Neuron (in vitro differentiated cells): Measurements from ENCODE around the gene CRYBB3.
A peak's percentile ranks its signal among the peaks of the same experiment; 100 is the strongest.
"Not testable (repeated sequence)": the region's sequence is repeated elsewhere in the genome, so short reads cannot be mapped to it uniquely, and the experiment has no call there.

ENCODE experiments used
- H2AFZ ChIP-seq: one replicate; pipeline ENCODE4 v1.6.1; 2013; ENCODE audit warnings: low read depth, mild to moderate bottlenecking, inconsistent platforms, low read length, moderate library complexity
- H3K27me3 ChIP-seq: one replicate; pipeline ENCODE4 v1.6.1; 2013; ENCODE audit warnings: low read length; ENCODE audit not compliant: insufficient read depth
- H3K36me3 ChIP-seq: one replicate; pipeline ENCODE4 v1.6.1; 2013; ENCODE audit warnings: low read length; ENCODE audit not compliant: insufficient read depth
- H3K4me1 ChIP-seq: one replicate; pipeline ENCODE4 v1.6.1; 2013; ENCODE audit warnings: low read length; ENCODE audit not compliant: insufficient read depth
- H3K4me3 ChIP-seq: 2 replicates; pipeline ENCODE4 v1.5.1; 2013; ENCODE audit warnings: mild to moderate bottlenecking, low read length, moderate library complexity
- H3K9me3 ChIP-seq: one replicate; pipeline ENCODE4 v1.6.1; 2013; ENCODE audit warnings: low read length

CRYBB3 gene

GRCh38 chr22:25202290-25202921 is 2.7 kb downstream of the CRYBB3 start:
- no peaks in the 10 kb centered on the region for H3K36me3 ChIP-seq
- no peak overlapping the region for H3K4me3 ChIP-seq
- H3K27me3 ChIP-seq = no peaks in the 10 kb centered on the region
- peaks cover 13% of the 10 kb centered on the region for H3K4me1 ChIP-seq
- H2AFZ ChIP-seq = no peak overlapping the region
- H3K9me3 ChIP-seq = no peaks in the 10 kb centered on the region

- no peaks in the 10 kb centered on the region for H3K36me3 ChIP-seq
- no peak overlapping the region for H3K4me3 ChIP-seq
- peaks cover 10% of the 10 kb centered on the region for H3K4me1 ChIP-seq
- H3K27me3 ChIP-seq = no peaks in the 10 kb centered on the region
- H3K9me3 ChIP-seq = no peaks in the 10 kb centered on the region
- no peak overlapping the region for H2AFZ ChIP-seq
Observed at GRCh38 chr22:25203082-25203481, 3.4 kb downstream of the CRYBB3 start.

- H3K27me3 ChIP-seq, H3K4me1 ChIP-seq, H3K4me3 ChIP-seq, H3K36me3 ChIP-seq, H3K9me3 ChIP-seq, H2AFZ ChIP-seq: not testable (repeated sequence)
Observed at GRCh38 chr22:25204547-25204946, 4.9 kb downstream of the CRYBB3 start.

- no peaks in the 10 kb centered on the region for H3K36me3 ChIP-seq
Observed at GRCh38 chr22:25205847-25206246, 6.2 kb downstream of the CRYBB3 start.

GRCh38 chr22:25206998-25207397 is 7.3 kb downstream of the CRYBB3 start:
- Histone ChIP-seq H3K9me3 (no peaks in the 10 kb centered on the region), H3K27me3 (no peaks in the 10 kb centered on the region), H3K4me3 (no peak overlapping the region)

More at GRCh38 chr22:25205847-25206246, 6.2 kb downstream of the CRYBB3 start:
- H3K4me3 ChIP-seq = no peak overlapping the region
- H3K4me1 ChIP-seq = no peaks in the 10 kb centered on the region
- no peaks in the 10 kb centered on the region for H3K27me3 ChIP-seq
- H2AFZ ChIP-seq = no peak overlapping the region
- H3K9me3 ChIP-seq = no peaks in the 10 kb centered on the region

GRCh38 chr22:25207553-25208157 is 8.0 kb downstream of the CRYBB3 start:
- Histone ChIP-seq H3K36me3 (no peaks in the 10 kb centered on the region), H2AFZ (no peak overlapping the region), H3K27me3 (no peaks in the 10 kb centered on the region), H3K4me1 (no peaks in the 10 kb centered on the region), H3K9me3 (no peaks in the 10 kb centered on the region), H3K4me3 (no peak overlapping the region)

More at GRCh38 chr22:25206998-25207397, 7.3 kb downstream of the CRYBB3 start:
- Histone ChIP-seq H3K4me1 (no peaks in the 10 kb centered on the region), H3K36me3 (no peaks in the 10 kb centered on the region), H2AFZ (no peak overlapping the region)

GRCh38 chr22:25208328-25208727 is 8.7 kb downstream of the CRYBB3 start:
- H3K27me3 ChIP-seq = no peaks in the 10 kb centered on the region
- no peaks in the 10 kb centered on the region for H3K36me3 ChIP-seq
- H2AFZ ChIP-seq = no peak overlapping the region
- H3K4me3 ChIP-seq = no peak overlapping the region
- H3K9me3 ChIP-seq = no peaks in the 10 kb centered on the region
- H3K4me1 ChIP-seq = no peaks in the 10 kb centered on the region

GRCh38 chr22:25208743-25209505 is 9.3 kb downstream of the CRYBB3 start:
- Histone ChIP-seq H3K4me1 (no peaks in the 10 kb centered on the region), H3K4me3 (no peak overlapping the region), H3K36me3 (no peaks in the 10 kb centered on the region), H3K27me3 (no peaks in the 10 kb centered on the region), H3K9me3 (no peaks in the 10 kb centered on the region), H2AFZ (no peak overlapping the region)

GRCh38 chr22:25210793-25211192 is 11.1 kb downstream of the CRYBB3 start:
- no peaks in the 10 kb centered on the region for H3K36me3 ChIP-seq
- no peaks in the 10 kb centered on the region for H3K9me3 ChIP-seq
- no peak overlapping the region for H2AFZ ChIP-seq
- H3K27me3 ChIP-seq = no peaks in the 10 kb centered on the region
- no peak overlapping the region for H3K4me3 ChIP-seq
- H3K4me1 ChIP-seq = no peaks in the 10 kb centered on the region

GRCh38 chr22:25212337-25212736 is 12.7 kb downstream of the CRYBB3 start:
- no peaks in the 10 kb centered on the region for H3K9me3 ChIP-seq
- H3K4me3 ChIP-seq = peak overlapping the region; percentile 25
- no peak overlapping the region for H2AFZ ChIP-seq
- no peaks in the 10 kb centered on the region for H3K36me3 ChIP-seq
- H3K4me1 ChIP-seq = no peaks in the 10 kb centered on the region
- no peaks in the 10 kb centered on the region for H3K27me3 ChIP-seq

GRCh38 chr22:25213221-25213620 is 13.6 kb downstream of the CRYBB3 start:
- no peaks in the 10 kb centered on the region for H3K27me3 ChIP-seq
- H3K4me1 ChIP-seq = no peaks in the 10 kb centered on the region
- no peak overlapping the region for H3K4me3 ChIP-seq
- H3K9me3 ChIP-seq = no peaks in the 10 kb centered on the region
- H3K36me3 ChIP-seq = no peaks in the 10 kb centered on the region
- no peak overlapping the region for H2AFZ ChIP-seq

GRCh38 chr22:25216230-25216629 is 16.6 kb downstream of the CRYBB3 start:
- no peaks in the 10 kb centered on the region for H3K9me3 ChIP-seq
- H3K27me3 ChIP-seq = no peaks in the 10 kb centered on the region

GRCh38 chr22:25219211-25219689 is 19.6 kb downstream of the CRYBB3 start, which contains the start of gene CRYBB2:
Gene CRYBB2 (plus strand): TSS chr22:25219639. CDS start chr22:25221430, 1,791 bp downstream.
- Histone ChIP-seq H3K9me3 (no peaks in the 10 kb centered on the region), H3K36me3 (no peaks in the 10 kb centered on the region), H3K4me3 (no peak within 1 kb of the TSS), H3K27me3 (no peaks in the 10 kb centered on the region), H2AFZ (no peak within 1 kb of the TSS), H3K4me1 (no peaks in the 10 kb centered on the region)

More at GRCh38 chr22:25216230-25216629, 16.6 kb downstream of the CRYBB3 start:
- H3K36me3 ChIP-seq = no peaks in the 10 kb centered on the region
- no peak overlapping the region for H3K4me3 ChIP-seq
- no peaks in the 10 kb centered on the region for H3K4me1 ChIP-seq
- no peak overlapping the region for H2AFZ ChIP-seq
